K562 (cell line): ENCODE results near the gene WDR86. TPM values are rescaled to one million over a fixed set of nuclear protein-coding genes. Genes with fewer than 3 reads are reported as not detected.

Experiments
- ASH1L ChIP-seq: fragments of 450-650 bp; IDR thresholded peaks from 2 replicates; pipeline ENCODE4 v1.6.1; 2018; ENCODE audit warnings: borderline replicate concordance, mild to moderate bottlenecking, low read depth; ENCODE audit not compliant: partially characterized antibody
- BRD4 ChIP-seq: fragments of 200-600 bp; sonication (generic); IDR thresholded peaks from 2 replicates; pipeline ENCODE4 v1.6.1; 2017; ENCODE audit warnings: inconsistent platforms
- ESRRB ChIP-seq: fragments of 250-450 bp; sonication (Bioruptor Pico); IDR thresholded peaks from 2 replicates; pipeline ENCODE4 v1.5.0; 2020; ENCODE audit warnings: mild to moderate bottlenecking, moderate library complexity, borderline replicate concordance
- GABPB2 ChIP-seq: fragments of 250-450 bp; sonication (Bioruptor Pico); conservative IDR thresholded peaks from 2 replicates; pipeline ENCODE4 v1.5.1; 2021; ENCODE audit warnings: mild to moderate bottlenecking
- GTF3C2 ChIP-seq: IDR thresholded peaks from 3 replicates; pipeline ENCODE4 v1.6.1; 2011; ENCODE audit warnings: borderline replicate concordance, mild to moderate bottlenecking, moderate library complexity; ENCODE audit not compliant: insufficient read length; ENCODE audit errors: extremely low read depth
- LARP7 ChIP-seq: fragments of 450-650 bp; IDR thresholded peaks from 2 replicates; pipeline ENCODE4 v1.6.1; 2016
- MIER1 ChIP-seq: fragments of 450-650 bp; IDR thresholded peaks from 2 replicates; pipeline ENCODE4 v1.6.1; 2016; ENCODE audit warnings: antibody characterized with exemption, mild to moderate bottlenecking, low read depth
- NR4A1 ChIP-seq, 2 experiments: fragments of 250-450 bp in 1 of 2; fragments of 450-650 bp in 1 of 2; sonication (Bioruptor Pico) in 1 of 2; IDR thresholded peaks; 2 replicates each; pipeline versions ENCODE4 v1.4.0 to v1.6.1; 2016 to 2020; ENCODE audit warnings: mild to moderate bottlenecking in 2 of 2, missing compliant biosample characterization in 1 of 2, missing genetic modification characterization in 1 of 2, moderate library complexity in 1 of 2
- PHB2 ChIP-seq: fragments of 450-650 bp; IDR thresholded peaks from 2 replicates; pipeline ENCODE4 v1.6.1; 2017; ENCODE audit warnings: low read depth
- PYGO2 ChIP-seq: fragments of 450-650 bp; IDR thresholded peaks from 2 replicates; pipeline ENCODE4 v1.6.1; 2016; ENCODE audit warnings: mild to moderate bottlenecking, missing genetic modification characterization, moderate library complexity, missing compliant biosample characterization
- RFX5 ChIP-seq: IDR thresholded peaks from 2 replicates; pipeline ENCODE4 v1.6.1; 2011; ENCODE audit warnings: low read depth, mild to moderate bottlenecking, improper control_type of control experiment, low read length
- ZBTB7A ChIP-seq: IDR thresholded peaks from 2 replicates; pipeline ENCODE4 v1.6.1; 2011; ENCODE audit warnings: low read depth, mild to moderate bottlenecking, low read length, moderate library complexity, borderline replicate concordance; ENCODE audit not compliant: control insufficient read depth
- ZNF212 ChIP-seq: fragments of 450-650 bp; formaldehyde crosslinking; IDR thresholded peaks from 2 replicates; pipeline ENCODE4 v1.4.0; 2020; ENCODE audit warnings: mild to moderate bottlenecking
- ZNF277 ChIP-seq: fragments of 250-450 bp; sonication (Bioruptor Pico); IDR thresholded peaks from 2 replicates; pipeline ENCODE4 v1.8.0; 2022; ENCODE audit warnings: inconsistent platforms, mild to moderate bottlenecking, moderate library complexity, borderline replicate concordance
- ZNF717 ChIP-seq: fragments of 250-450 bp; sonication (Bioruptor Pico); IDR thresholded peaks from 2 replicates; pipeline ENCODE4 v1.5.0; 2021
- ZNF764 ChIP-seq: fragments of 250-450 bp; sonication (Bioruptor Pico); IDR thresholded peaks from 2 replicates; pipeline ENCODE4 v1.4.0; 2020; ENCODE audit warnings: low read depth, mild to moderate bottlenecking, moderate library complexity
- polyA plus RNA-seq, 8 experiments: library from polyadenylated mRNA; depleted of rRNA in 4 of 8; stranded (reverse) in 5 of 8; unstranded in 3 of 8; fragments of >200 nt; fragmentation: Nextera tagmentation in 2 of 8; fragmentation: Illumina TruSeq in 1 of 8; extraction: Ambion mirVana in 2 of 8; extraction: Trizol in 1 of 8; gene quantifications; 2 replicates each; pipeline versions ENCODE4 v1.2.1 to v1.2.3, GENCODE V29; 2011 to 2014; ENCODE audit warnings: inconsistent platforms in 1 of 8, missing spikeins in 1 of 8
- total RNA-seq, 7 experiments: library from RNA; depleted of rRNA in 6 of 7; stranded (reverse); fragments of >200 nt in 6 of 7; fragmentation: Illumina TruSeq in 2 of 7; extraction: Trizol in 2 of 7; gene quantifications; 2 replicates each; pipeline versions ENCODE4 v1.2.1 to v1.2.3, GENCODE V29; 2011 to 2021; ENCODE audit warnings: low replicate concordance in 1 of 7
- TF ChIP-seq, protein P1 (sequence below): sonication (generic); formaldehyde crosslinking; IDR thresholded peaks from 2 replicates; pipeline ENCODE4 v1.8.1; 2022; ENCODE audit warnings: missing genetic modification reagents
- TF ChIP-seq, protein P2 (sequence below): fragments of 450-650 bp; IDR thresholded peaks from 2 replicates; pipeline ENCODE4 v1.6.1; 2016
- TF ChIP-seq, protein P3 (sequence below), 2 experiments: fragments of 450-650 bp in 1 of 2; sonication (generic) in 1 of 2; formaldehyde crosslinking; conservative IDR thresholded peaks; 2 replicates each; pipeline versions ENCODE4 v1.4.0 to v1.8.1; 2020 to 2022; ENCODE audit warnings: mild to moderate bottlenecking in 1 of 2, missing genetic modification reagents in 1 of 2

WDR86 gene
- total and polyA plus RNA-seq, 9 of the 15 experiments (the other 6 are each of a cell fraction or from before 2014, with no cell fraction given) = 0.24 TPM; not detected in 8

GRCh38 chr7:151448261-151449252 is 38.7 kb upstream of the WDR86 start (continued):
- TF ChIP-seq, protein P1, sequence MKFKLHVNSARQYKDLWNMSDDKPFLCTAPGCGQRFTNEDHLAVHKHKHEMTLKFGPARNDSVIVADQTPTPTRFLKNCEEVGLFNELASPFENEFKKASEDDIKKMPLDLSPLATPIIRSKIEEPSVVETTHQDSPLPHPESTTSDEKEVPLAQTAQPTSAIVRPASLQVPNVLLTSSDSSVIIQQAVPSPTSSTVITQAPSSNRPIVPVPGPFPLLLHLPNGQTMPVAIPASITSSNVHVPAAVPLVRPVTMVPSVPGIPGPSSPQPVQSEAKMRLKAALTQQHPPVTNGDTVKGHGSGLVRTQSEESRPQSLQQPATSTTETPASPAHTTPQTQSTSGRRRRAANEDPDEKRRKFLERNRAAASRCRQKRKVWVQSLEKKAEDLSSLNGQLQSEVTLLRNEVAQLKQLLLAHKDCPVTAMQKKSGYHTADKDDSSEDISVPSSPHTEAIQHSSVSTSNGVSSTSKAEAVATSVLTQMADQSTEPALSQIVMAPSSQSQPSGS (CRISPR knock-in tag) = no peak
- TF ChIP-seq ZBTB7A (peak; percentile 37), PYGO2 (tag) (no peak), PHB2 (no peak), ZNF717 (CRISPR knock-in tag) (no peak), NR4A1 (CRISPR knock-in tag; IDR thresholded peaks at IDR 0.05) (no peak), NR4A1 (tag; IDR thresholded peaks at IDR 0.05) (no peak), GABPB2 (CRISPR knock-in tag) (no peak), ASH1L (no peak), RFX5 (no peak), LARP7 (no peak), ZNF277 (CRISPR knock-in tag) (no peak), GTF3C2 (no peak), ZNF212 (CRISPR knock-in tag) (no peak), ZNF764 (0 out of 2 replicates have a peak, but pooled peaks have one; percentile 28), MIER1 (no peak), BRD4 (no peak), ESRRB (CRISPR knock-in tag) (no peak)
- TF ChIP-seq, protein P2, sequence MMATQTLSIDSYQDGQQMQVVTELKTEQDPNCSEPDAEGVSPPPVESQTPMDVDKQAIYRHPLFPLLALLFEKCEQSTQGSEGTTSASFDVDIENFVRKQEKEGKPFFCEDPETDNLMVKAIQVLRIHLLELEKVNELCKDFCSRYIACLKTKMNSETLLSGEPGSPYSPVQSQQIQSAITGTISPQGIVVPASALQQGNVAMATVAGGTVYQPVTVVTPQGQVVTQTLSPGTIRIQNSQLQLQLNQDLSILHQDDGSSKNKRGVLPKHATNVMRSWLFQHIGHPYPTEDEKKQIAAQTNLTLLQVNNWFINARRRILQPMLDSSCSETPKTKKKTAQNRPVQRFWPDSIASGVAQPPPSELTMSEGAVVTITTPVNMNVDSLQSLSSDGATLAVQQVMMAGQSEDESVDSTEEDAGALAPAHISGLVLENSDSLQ = no peak
- TF ChIP-seq, protein P3, sequence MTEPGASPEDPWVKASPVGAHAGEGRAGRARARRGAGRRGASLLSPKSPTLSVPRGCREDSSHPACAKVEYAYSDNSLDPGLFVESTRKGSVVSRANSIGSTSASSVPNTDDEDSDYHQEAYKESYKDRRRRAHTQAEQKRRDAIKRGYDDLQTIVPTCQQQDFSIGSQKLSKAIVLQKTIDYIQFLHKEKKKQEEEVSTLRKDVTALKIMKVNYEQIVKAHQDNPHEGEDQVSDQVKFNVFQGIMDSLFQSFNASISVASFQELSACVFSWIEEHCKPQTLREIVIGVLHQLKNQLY (CRISPR knock-in tag; conservative IDR thresholded peaks at IDR 0.05) = no peak
